IMR-90 (cell line): Measurements from ENCODE around the gene KDSR. TPM values are rescaled to one million over a fixed set of nuclear protein-coding genes. Genes with fewer than 3 reads are reported as not detected.

ENCODE experiments used
- ATAC-seq: fragments of 200-7000 bp; cut with Tn5 transposase; 2 replicates; pipeline ENCODE4 v1.9.1; 2020; ENCODE audit warnings: low read depth, mild to moderate bottlenecking, moderate library complexity
- BruUV-seq: library from RNA; stranded (reverse); fragments of 400-500 nt; replicated peaks from 2 replicates; lab custom pipeline; 2021; lab: Mats Ljungman, UMichigan
- CTCF ChIA-PET: fragments of 300-600 bp; formaldehyde crosslinking; extraction: SDS; loops from one replicate; lab custom pipeline; 2021; ENCODE audit warnings: antibody characterized with exemption; lab: Yijun Ruan, JAX
- POLR2A ChIA-PET: fragments of 300-600 bp; sonication (Branson Sonifier 250); formaldehyde crosslinking; loops from one replicate; lab custom pipeline; 2022; ENCODE audit warnings: antibody characterized with exemption; ENCODE audit not compliant: unreplicated experiment; lab: Charles Lee
- DNase-seq: peaks from one replicate; pipeline ENCODE4 v3.0.0; 2013
- H2AFZ ChIP-seq: replicated peaks from 2 replicates; pipeline ENCODE3; 2013; ENCODE audit warnings: low read length, mild to moderate bottlenecking; ENCODE audit not compliant: poor library complexity
- H2AK5ac ChIP-seq: 2 replicates; pipeline ENCODE4 v1.6.1; 2013; ENCODE audit warnings: low read depth, low read length, inconsistent platforms
- H2AK9ac ChIP-seq: replicated peaks from 2 replicates; pipeline ENCODE3; 2013; ENCODE audit warnings: mild to moderate bottlenecking, low read depth, low read length, moderate library complexity; ENCODE audit not compliant: poor library complexity
- H2BK120ac ChIP-seq: 2 replicates; pipeline ENCODE4 v1.6.1; 2013; ENCODE audit warnings: low read depth, low read length, inconsistent platforms
- H2BK15ac ChIP-seq: 3 replicates; pipeline ENCODE4 v1.6.1; 2013; ENCODE audit warnings: low read depth, low read length, inconsistent platforms
- H2BK20ac ChIP-seq: 2 replicates; pipeline ENCODE4 v1.6.1; 2013; ENCODE audit warnings: low read depth, mild to moderate bottlenecking, inconsistent platforms, low read length, moderate library complexity
- H2BK5ac ChIP-seq: 2 replicates; pipeline ENCODE4 v1.6.1; 2013; ENCODE audit warnings: mild to moderate bottlenecking, low read depth, low read length, inconsistent platforms; ENCODE audit not compliant: poor library complexity, severe bottlenecking
- H3K14ac ChIP-seq: replicated peaks from 2 replicates; pipeline ENCODE4 v1.6.1; 2013; ENCODE audit warnings: low read depth, low read length, inconsistent platforms
- H3K18ac ChIP-seq: 2 replicates; pipeline ENCODE4 v1.6.1; 2013; ENCODE audit warnings: low read depth, low read length, control low read depth
- H3K23ac ChIP-seq: 2 replicates; pipeline ENCODE4 v1.6.1; 2013; ENCODE audit warnings: low read depth, low read length, inconsistent platforms
- H3K27ac ChIP-seq: 2 replicates; pipeline ENCODE4 v1.5.1; 2013; ENCODE audit warnings: mild to moderate bottlenecking, control low read depth, low read length; ENCODE audit not compliant: insufficient read depth
- H3K27me3 ChIP-seq: 2 replicates; pipeline ENCODE4 v1.6.1; 2013; ENCODE audit warnings: low read length; ENCODE audit not compliant: control insufficient read depth, insufficient read depth
- H3K36me3 ChIP-seq: 2 replicates; pipeline ENCODE4 v1.6.1; 2013; ENCODE audit warnings: low read length, mixed read lengths; ENCODE audit not compliant: control insufficient read depth, insufficient read depth
- H3K4ac ChIP-seq: 2 replicates; pipeline ENCODE4 v1.6.1; 2013; ENCODE audit warnings: low read depth, low read length, inconsistent platforms
- H3K4me1 ChIP-seq: 2 replicates; pipeline ENCODE4 v1.6.1; 2013; ENCODE audit warnings: low read length, mixed read lengths; ENCODE audit not compliant: control insufficient read depth, insufficient read depth
- H3K4me2 ChIP-seq: 2 replicates; pipeline ENCODE4 v1.6.1; 2013; ENCODE audit warnings: low read depth, mild to moderate bottlenecking, control low read depth, low read length, moderate library complexity
- H3K4me3 ChIP-seq: 2 replicates; pipeline ENCODE4 v1.5.1; 2013; ENCODE audit warnings: low read depth, mild to moderate bottlenecking, control low read depth, low read length, moderate library complexity; ENCODE audit not compliant: insufficient read depth
- H3K56ac ChIP-seq: 2 replicates; pipeline ENCODE4 v1.6.1; 2013; ENCODE audit warnings: low read length, inconsistent platforms; ENCODE audit not compliant: insufficient read depth; ENCODE audit errors: extremely low read depth
- H3K79me1 ChIP-seq, 2 experiments: 2 replicates each; pipeline ENCODE4 v1.6.1; 2013; ENCODE audit warnings: low read length in 2 of 2, inconsistent platforms in 1 of 2, low read depth in 1 of 2
- H3K9ac ChIP-seq: 2 replicates; pipeline ENCODE4 v1.6.1; 2013; ENCODE audit warnings: low read depth, low read length, control low read depth
- H3K9me1 ChIP-seq: 2 replicates; pipeline ENCODE4 v1.6.1; 2013; ENCODE audit warnings: low read length, inconsistent platforms; ENCODE audit not compliant: insufficient read depth
- H3K9me3 ChIP-seq: 2 replicates; pipeline ENCODE4 v1.6.1; 2013; ENCODE audit warnings: low read length; ENCODE audit not compliant: control insufficient read depth, insufficient read depth
- H4K20me1 ChIP-seq: 2 replicates; pipeline ENCODE4 v1.6.1; 2013; ENCODE audit warnings: low read length, inconsistent platforms; ENCODE audit not compliant: insufficient read depth
- H4K5ac ChIP-seq: 2 replicates; pipeline ENCODE4 v1.6.1; 2013; ENCODE audit warnings: mild to moderate bottlenecking, low read depth, low read length, control low read depth
- H4K8ac ChIP-seq, 2 experiments: 2 replicates each; pipeline ENCODE4 v1.6.1; 2013; ENCODE audit warnings: low read depth in 2 of 2, low read length in 2 of 2, control low read depth in 1 of 2, inconsistent platforms in 1 of 2
- H4K91ac ChIP-seq: 2 replicates; pipeline ENCODE4 v1.6.1; 2013; ENCODE audit warnings: low read depth, low read length, inconsistent platforms; ENCODE audit not compliant: insufficient read depth
- BHLHE40 ChIP-seq: fragments of 150-350 bp; IDR thresholded peaks from 2 replicates; pipeline ENCODE4 v1.6.1; 2016; ENCODE audit warnings: mild to moderate bottlenecking, low read depth, low read length
- CEBPB ChIP-seq: IDR thresholded peaks from 2 replicates; pipeline ENCODE4 v1.6.1; 2012; ENCODE audit warnings: low read depth, low read length, improper control_type of control experiment
- CTCF ChIP-seq: conservative IDR thresholded peaks from 2 replicates; pipeline ENCODE4 v1.5.1; 2012; ENCODE audit warnings: mild to moderate bottlenecking, low read depth, low read length, improper control_type of control experiment
- MAZ ChIP-seq: IDR thresholded peaks from 2 replicates; pipeline ENCODE4 v1.6.1; 2012; ENCODE audit warnings: low read depth, mild to moderate bottlenecking, low read length, improper control_type of control experiment, moderate library complexity, borderline replicate concordance
- POLR2A ChIP-seq: IDR thresholded peaks from 2 replicates; pipeline ENCODE4 v1.6.1; 2012; ENCODE audit warnings: mild to moderate bottlenecking, low read depth, low read length
- RCOR1 ChIP-seq: IDR thresholded peaks from 2 replicates; pipeline ENCODE4 v1.6.1; 2012; ENCODE audit warnings: mild to moderate bottlenecking, low read length, improper control_type of control experiment; ENCODE audit not compliant: insufficient replicate concordance
- RFX5 ChIP-seq: IDR thresholded peaks from 2 replicates; pipeline ENCODE4 v1.8.0; 2012; ENCODE audit warnings: low read depth, mild to moderate bottlenecking, low read length, moderate library complexity
- SMC3 ChIP-seq: fragments of 150-350 bp; IDR thresholded peaks from 2 replicates; pipeline ENCODE4 v1.6.1; 2016; ENCODE audit warnings: low read depth, mild to moderate bottlenecking, antibody characterized with exemption, low read length, moderate library complexity
- WGBS, 2 experiments: methylation state at CpG; one replicate each; pipeline versions ENCODE4 v1.1.5 to v1.1.7; 2013; ENCODE audit warnings: missing lambda C conversion rate in 2 of 2; ENCODE audit not compliant: insufficient read length in 1 of 2; ENCODE audit errors: extremely low coverage in 2 of 2; 5-methylcytosine and 5-hydroxymethylcytosine counted together
- dilution Hi-C: fragments of 300-500 bp; cut with HindIII; formaldehyde crosslinking; loops from one replicate; pipeline ENCODE4 v1.14.3; 2018; ENCODE audit warnings: low sequenced_read_pairs; ENCODE audit not compliant: unreplicated experiment
- in situ Hi-C: fragments of 300-500 bp; cut with MboI; formaldehyde crosslinking; loops from 3 replicates; pipeline ENCODE4 v1.14.3; 2019; ENCODE audit warnings: low sequenced_read_pairs, inconsistent platforms, mixed read lengths
- intact Hi-C: fragments of 100-400 bp; cut with micrococcal nuclease; formaldehyde crosslinking; loops from 2 replicates; pipeline ENCODE4 v1.10.0; 2022
- polyA plus RNA-seq, 3 experiments: library from polyadenylated mRNA; depleted of rRNA; stranded (reverse); fragments of >200 nt; gene quantifications; 2 replicates each; pipeline ENCODE4 v1.2.3, GENCODE V29; 2012; ENCODE audit warnings: low replicate concordance in 1 of 3
- total RNA-seq: library from RNA; depleted of rRNA; stranded (reverse); fragments of >200 nt; gene quantifications from 2 replicates; pipeline ENCODE4 v1.2.3, GENCODE V29; 2012

KDSR gene
- total and polyA plus RNA-seq, 2 of the 4 experiments (the other 2 are of a cell fraction) = 21.5 to 21.9 TPM

- Histone ChIP-seq H3K14ac (no peak overlapping the region), H4K5ac (no peak overlapping the region), H3K4me2 (no peak overlapping the region), H3K9me3 (no peaks in the 10 kb centered on the region), H3K27ac (no peak overlapping the region), H3K36me3 (no peaks in the 10 kb centered on the region), H2AK9ac (no peak overlapping the region), H3K4me1 (peaks cover 3% of the 10 kb centered on the region; the same call in 1 of the 2 replicates), H2BK15ac (no peak overlapping the region), H3K4ac (no peak overlapping the region), H3K9ac (no peak overlapping the region), H4K8ac (no peak overlapping the region), H2AK5ac (no peak overlapping the region), H2BK20ac (no peak overlapping the region), H3K56ac (no peak overlapping the region), H3K79me1 (peaks cover 0 to 4% of the 10 kb centered on the region in 2 experiments; a peak in 1 of 4 replicates), H3K23ac (no peak overlapping the region), H3K9me1 (no peaks in the 10 kb centered on the region), H4K20me1 (no peaks in the 10 kb centered on the region), H3K18ac (no peak overlapping the region), H4K91ac (no peak overlapping the region), H3K27me3 (peaks cover 18% of the 10 kb centered on the region), H2BK120ac (no peak overlapping the region), H2AFZ (no peak overlapping the region), H2BK5ac (no peak overlapping the region), H3K4me3 (no peak overlapping the region)
- WGBS, 2 experiments = no CpG with 5 or more reads among the region's 3 CpGs
- ChIA-PET POLR2A (no interaction called here), CTCF (no interaction called here)
- in situ Hi-C loops (loop anchor here (5.0 kb wide), 1 partner anchor 183 kb away; no protein-coding TSS in a partner anchor), dilution Hi-C loops (no loop called here), intact Hi-C loops (loop anchor here (5.0 kb wide), 1 partner anchor 78 kb away; no protein-coding TSS in a partner anchor)
- ATAC-seq (no peak), DNase-seq (no peak)
- BruUV-seq = no TSS peak
- TF ChIP-seq MAZ (no peak), RCOR1 (no peak), CEBPB (no peak), SMC3 (no peak), BHLHE40 (no peak), RFX5 (no peak), POLR2A (no peak), CTCF (no peak)
Measured at GRCh38 chr18:63315131-63315662, 51.8 kb downstream of the KDSR start.
